Sciatic nerve (tissue), 2 donors: ENCODE results near the gene MGRN1. TPM values are rescaled to one million over a fixed set of nuclear protein-coding genes. Genes with fewer than 3 reads are reported as not detected.

Source experiments
- ATAC-seq: fragments of 200-7000 bp; cut with Tn5 transposase; one replicate; pipeline ENCODE4 v1.9.1; 2020; ENCODE audit warnings: mild to moderate bottlenecking, moderate library complexity
- DNase-seq: peaks from one replicate; pipeline ENCODE4 v3.0.0-alpha.2; 2020; ENCODE audit warnings: low spot score
- intact Hi-C: fragments of 100-400 bp; cut with DNase I; formaldehyde crosslinking; loops from one replicate; pipeline ENCODE4 v1.14.2; 2022
- total RNA-seq: library from RNA; stranded (reverse); fragmentation: NEBNext Ultra II Directional; extraction: Animal tissue kit (Norgen Biotek cat#: 25700); gene quantifications from one replicate; pipeline ENCODE4 v1.2.1, GENCODE V29; 2021
- donor health status: DM: no; HTN: no; CAD: no.
- donor health status: DM: no; HTN: no; CAD: no.

The MGRN1 gene
- total RNA-seq, 1 donor from 2014 or later, result 75.3 TPM

GRCh38 chr16:4682084-4682591 lies 57.5 kb downstream of the MGRN1 start:
- ATAC-seq, result no peak
- peak; percentile 55 for DNase-seq

DNA sequence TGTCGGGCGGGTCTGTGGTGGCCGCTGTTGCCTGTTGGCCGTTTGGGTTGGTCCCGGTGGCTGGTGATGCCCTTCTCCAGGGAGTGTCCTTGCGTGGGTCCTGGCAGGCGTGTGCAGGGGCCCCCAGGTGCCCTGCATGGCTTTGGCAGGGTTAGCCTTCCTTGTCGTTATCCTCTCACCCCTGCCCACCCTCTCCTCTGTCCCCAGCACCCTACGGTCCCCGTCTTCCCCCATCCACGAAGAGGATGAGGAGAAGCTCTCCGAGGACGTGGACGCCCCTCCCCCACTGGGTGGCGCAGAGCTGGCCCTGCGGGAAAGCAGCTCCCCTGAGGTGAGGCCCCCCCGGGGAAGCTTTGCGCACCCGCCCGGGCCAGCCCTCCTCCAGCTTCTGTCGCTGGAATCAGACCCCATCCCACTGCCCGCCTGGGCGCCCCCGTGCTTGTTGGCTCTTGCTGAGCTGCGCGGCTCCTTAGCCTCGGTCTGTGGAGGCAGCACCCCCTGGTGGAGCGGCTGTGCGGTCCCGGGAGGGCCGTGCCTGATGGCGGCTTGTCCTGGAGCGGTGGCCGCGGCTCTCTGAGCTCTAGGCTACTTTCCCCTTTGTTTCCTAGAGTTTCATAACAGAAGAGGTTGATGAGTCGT lies 58.1 kb downstream of the MGRN1 start:
- ATAC-seq, result no peak
- peak; percentile 70 for DNase-seq
- intact Hi-C loops, result no loop called here

More at GRCh38 chr16:4682084-4682591, 57.5 kb downstream of the MGRN1 start:
- intact Hi-C loops, result no loop called here

GRCh38 chr16:4683255-4684057 lies 58.8 kb downstream of the MGRN1 start:
- intact Hi-C loops, result no loop called here
- DNase-seq, result no peak

GRCh38 chr16:4684058-4684715 lies 59.6 kb downstream of the MGRN1 start:
- intact Hi-C loops, result no loop called here
- DNase-seq (no peak), ATAC-seq (no peak)

More at GRCh38 chr16:4683255-4684057, 58.8 kb downstream of the MGRN1 start:
- ATAC-seq, result no peak

GRCh38 chr16:4684763-4685162 lies 60.1 kb downstream of the MGRN1 start:
- intact Hi-C loops, result no loop called here
- DNase-seq (no peak), ATAC-seq (no peak)

GRCh38 chr16:4685292-4685691 lies 60.7 kb downstream of the MGRN1 start:
- intact Hi-C loops, result no loop called here
- ATAC-seq (no peak), DNase-seq (no peak)

- intact Hi-C loops, result no loop called here
- DNase-seq (no peak), ATAC-seq (no peak)
Observed at GRCh38 chr16:4685776-4686496, 61.3 kb downstream of the MGRN1 start.

DNA sequence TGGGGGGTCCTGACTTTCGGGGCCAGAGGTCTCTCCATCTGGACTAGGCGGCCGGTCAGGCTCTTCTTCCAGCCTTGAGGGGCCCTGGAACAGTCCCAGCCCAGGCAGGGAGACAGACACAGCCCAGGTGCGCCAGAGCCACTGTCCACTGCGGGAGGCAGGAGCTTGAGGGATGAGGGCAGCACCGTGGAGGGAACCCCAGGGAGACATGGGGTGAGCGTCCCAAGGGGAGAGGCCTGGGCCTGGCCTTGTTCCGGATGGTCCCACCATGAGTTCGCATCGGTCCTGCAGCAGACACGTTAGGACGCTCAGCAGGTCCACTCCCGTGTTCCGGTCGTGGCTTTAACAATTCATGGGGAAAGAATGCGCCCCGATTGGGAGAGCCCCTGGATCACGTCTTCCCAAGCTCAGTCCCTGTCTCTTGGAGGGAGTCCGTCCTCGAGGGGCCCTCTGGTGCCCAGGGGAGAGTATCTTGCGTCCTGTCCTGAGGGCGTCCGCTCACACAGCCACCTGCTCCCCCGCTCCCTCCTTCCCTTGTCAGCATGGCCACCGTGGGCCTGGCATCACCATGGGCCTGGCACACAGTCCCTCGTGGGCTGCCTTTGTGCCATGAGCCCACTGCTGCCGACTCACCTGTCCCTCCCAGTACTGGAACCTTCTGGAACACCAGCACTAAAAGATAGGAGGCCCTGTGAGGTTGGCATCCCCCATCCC lies 62.0 kb downstream of the MGRN1 start:
- ATAC-seq (no peak), DNase-seq (peak; percentile 58)
- intact Hi-C loops, result no loop called here

GRCh38 chr16:4687416-4687815 lies 62.8 kb downstream of the MGRN1 start:
- intact Hi-C loops, result no loop called here
- DNase-seq (no peak), ATAC-seq (no peak)

DNA sequence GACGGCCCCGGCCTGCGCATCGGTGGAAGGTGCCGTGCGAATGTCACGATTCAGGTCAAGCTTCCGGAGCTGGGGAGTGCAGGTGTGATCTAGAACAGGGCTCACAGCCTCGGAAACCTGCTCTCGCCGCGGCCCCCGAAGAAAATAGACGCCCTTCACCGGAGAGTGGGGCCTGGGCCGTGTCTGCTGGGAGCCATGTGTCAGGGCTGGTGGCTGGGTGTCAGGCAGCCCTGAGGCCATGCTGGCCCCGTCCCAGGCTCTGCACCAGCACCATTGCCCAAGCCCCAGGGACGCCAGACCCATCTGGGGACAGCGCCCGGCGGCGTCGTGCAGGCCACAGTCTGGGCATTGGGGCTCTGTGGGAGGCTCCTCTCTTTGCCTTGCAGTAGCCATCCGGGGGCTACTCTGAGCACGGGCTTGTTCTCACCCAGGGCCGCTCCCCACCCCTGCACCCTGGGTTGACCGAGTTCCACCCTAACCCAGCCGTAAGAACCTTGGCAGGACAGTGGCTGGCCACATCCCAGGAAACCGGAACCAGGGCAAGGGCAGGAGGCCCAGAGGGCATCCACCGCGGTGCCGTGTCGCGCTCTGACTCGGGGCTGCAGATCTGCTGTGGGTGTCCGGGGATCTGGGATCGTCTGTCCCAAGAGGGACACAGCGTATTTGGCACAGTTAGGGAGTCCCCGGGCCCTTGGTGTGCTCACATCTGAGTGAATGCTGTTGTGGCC lies 63.5 kb downstream of the MGRN1 start:
- intact Hi-C loops, result no loop called here
- DNase-seq (no peak), ATAC-seq (no peak)

- ATAC-seq (no peak), DNase-seq (peak; percentile 59)
- intact Hi-C loops, result no loop called here
Observed at GRCh38 chr16:4688674-4689045, 64.0 kb downstream of the MGRN1 start.

- no peak for ATAC-seq
- no peak for DNase-seq
- intact Hi-C loops, result no loop called here
Observed at GRCh38 chr16:4689091-4689671, 64.6 kb downstream of the MGRN1 start.

GRCh38 chr16:4689864-4690704 lies 65.5 kb downstream of the MGRN1 start:
- ATAC-seq, result no peak
- intact Hi-C loops, result loop anchor here (10.0 kb wide), 1 partner anchor 265 kb away; the partner anchor contains the start of gene SEC14L5
- DNase-seq, result no peak

- ATAC-seq, result no peak
- intact Hi-C loops, result loop anchor here (10.0 kb wide), 1 partner anchor 264 kb away; the partner anchor contains the start of gene SEC14L5
- no peak for DNase-seq
Observed at GRCh38 chr16:4690946-4691665, 66.5 kb downstream of the MGRN1 start.

DNA sequence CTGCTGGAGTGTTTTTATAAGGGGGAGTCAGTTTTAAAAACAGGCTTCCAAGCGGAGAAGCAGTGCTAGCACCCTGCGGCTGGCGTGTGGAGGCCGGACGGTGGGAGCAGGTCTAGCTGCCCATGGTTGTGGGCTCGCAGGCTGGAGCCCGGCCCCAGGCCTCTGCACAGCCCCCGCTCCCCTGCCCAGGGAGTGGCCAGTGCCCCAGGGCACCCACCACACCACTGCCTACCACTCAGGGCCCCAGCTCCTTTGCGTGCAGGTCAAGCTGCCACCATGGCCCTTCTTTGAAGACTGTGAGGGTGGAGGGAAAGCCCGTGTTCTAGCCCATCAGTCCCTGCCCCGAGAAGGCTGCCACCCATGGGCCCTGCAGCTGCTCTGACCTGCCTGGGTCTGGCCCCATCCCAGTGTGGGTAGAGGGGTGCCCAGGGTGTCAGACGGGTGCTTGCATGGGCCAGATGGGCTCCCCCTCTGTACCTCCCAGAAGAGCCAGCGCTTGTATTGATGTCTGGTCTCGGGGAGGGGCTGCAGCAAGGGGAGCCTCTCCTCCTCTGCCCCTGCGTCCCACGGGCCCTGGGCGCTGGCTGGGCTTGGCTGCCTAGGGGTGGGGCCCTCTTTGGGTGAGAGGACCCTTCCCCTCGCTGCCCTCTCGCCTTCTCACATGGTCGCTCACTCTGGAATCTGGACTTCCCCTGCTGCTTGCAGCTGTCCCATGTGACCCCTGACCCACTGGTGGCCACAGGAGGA lies 67.2 kb downstream of the MGRN1 start:
- DNase-seq (no peak), ATAC-seq (no peak)
- intact Hi-C loops, result loop anchor here (10.0 kb wide), 1 partner anchor 263 kb away; the partner anchor contains the start of gene SEC14L5
